Esophagus muscularis mucosa (tissue), 4 donors: Measurements from ENCODE around the gene SLC26A2. TPM values are rescaled to one million over a fixed set of nuclear protein-coding genes. Genes with fewer than 3 reads are reported as not detected.
A peak's percentile ranks its signal among the peaks of the same experiment; 100 is the strongest.

Experiments used
- DNase-seq: peaks from one replicate; pipeline ENCODE4 v3.0.0-alpha.2; 2017; ENCODE audit errors: extremely low spot score
- H3K27ac ChIP-seq, 4 donors: fragments of 200-600 bp; sonication (generic); replicated peaks in 1 of 4; 1 replicate in 3 of 4; 2 replicates in 1 of 4; pipeline ENCODE4 v1.5.1; 2016 to 2019; ENCODE audit warnings: mild to moderate bottlenecking in 1 of 4
- H3K27me3 ChIP-seq, 4 donors: fragments of 200-600 bp; sonication (generic); one replicate each; pipeline versions ENCODE4 v1.5.1 to v1.6.0; 2016 to 2019
- H3K36me3 ChIP-seq, 4 donors: fragments of 200-600 bp; sonication (generic); one replicate each; pipeline ENCODE4 v1.5.1; 2016 to 2019
- H3K4me1 ChIP-seq, 4 donors: fragments of 200-600 bp; sonication (generic); one replicate each; pipeline ENCODE4 v1.5.1; 2016 to 2019
- H3K4me3 ChIP-seq, 4 donors: fragments of 200-600 bp; sonication (generic); 1 replicate in 2 of 4; 2 replicates in 2 of 4; pipeline ENCODE4 v1.5.1; 2016 to 2019; ENCODE audit warnings: mild to moderate bottlenecking in 4 of 4, moderate library complexity in 1 of 4
- H3K9me3 ChIP-seq, 4 donors: fragments of 200-600 bp; sonication (generic); 1 replicate in 3 of 4; 2 replicates in 1 of 4; pipeline ENCODE4 v1.5.1; 2016 to 2019
- EP300 ChIP-seq: sonication (generic); formaldehyde crosslinking; IDR thresholded peaks from one replicate; pipeline ENCODE4 v1.6.1; 2017; ENCODE audit warnings: antibody characterized with exemption
- POLR2A ChIP-seq: fragments of 450-650 bp; IDR thresholded peaks from one replicate; pipeline ENCODE4 v1.6.1; 2017; ENCODE audit warnings: antibody characterized with exemption, moderate library complexity, mild to moderate bottlenecking, low read depth
- POLR2AphosphoS5 ChIP-seq, 2 donors: sonication (generic); formaldehyde crosslinking; IDR thresholded peaks; one replicate each; pipeline ENCODE4 v1.6.1; 2017; ENCODE audit warnings: antibody characterized with exemption in 2 of 2
- WGBS: methylation state at CpG from one replicate; pipeline ENCODE4 v1.1.5; 2018; 5-methylcytosine and 5-hydroxymethylcytosine counted together
- intact Hi-C: fragments of 100-400 bp; cut with DNase I; formaldehyde crosslinking; loops from one replicate; pipeline ENCODE4 v1.15.1; 2023
- total RNA-seq, 4 donors: library from RNA; depleted of rRNA; stranded (reverse); fragments of >200 nt; gene quantifications; one replicate each; pipeline versions ENCODE4 v1.1.0 to v1.2.1, GENCODE V29; 2016
- TF ChIP-seq, protein P1 (sequence below), 3 experiments: fragments of 200-600 bp in 2 of 3; fragments of 450-650 bp in 1 of 3; sonication (generic) in 2 of 3; IDR thresholded peaks; one replicate each; pipeline ENCODE4 v1.5.1; 2017 to 2019; ENCODE audit warnings: antibody characterized with exemption in 3 of 3, mild to moderate bottlenecking in 2 of 3, moderate library complexity in 1 of 3

The SLC26A2 gene
- total RNA-seq, 4 donors from 2014 or later = 7.9 to 9.2 (median 8.0) TPM

DNA sequence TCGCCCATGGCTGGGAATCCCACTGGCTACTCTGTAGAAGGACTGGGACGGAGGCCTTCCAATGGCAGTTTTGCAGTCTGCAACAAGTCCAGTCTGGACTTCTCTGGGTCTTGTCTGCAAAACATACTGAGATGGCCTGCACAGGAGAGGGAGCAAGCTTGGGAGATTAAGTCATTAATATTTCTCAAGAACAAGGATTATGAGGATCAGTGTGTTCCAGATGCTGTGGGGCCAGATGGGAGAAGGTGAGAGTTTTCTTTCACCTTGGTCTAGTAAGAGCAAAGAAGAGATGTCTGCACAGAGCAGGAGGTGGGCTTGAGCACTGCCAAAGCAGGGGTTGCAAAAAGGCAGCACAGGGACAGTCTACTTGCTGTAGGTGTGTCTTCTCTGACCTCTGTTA lies 15.9 kb upstream of the SLC26A2 start, which contains the start of gene PDE6A:
Gene PDE6A (minus strand): TSS at position 128 of the 400 bp plus-strand sequence. CDS start 120 bp downstream, at position 8.
- WGBS = 100% methylated on average over 1 of the region's 2 CpGs
- Histone ChIP-seq H3K4me3 (no peak within 1 kb of the TSS), H3K27me3 (peaks cover 0 to 4% (median 0%) of the 10 kb centered on the region in 4 donors), H3K4me1 (no peaks in the 10 kb centered on the region), H3K27ac (no peak within 1 kb of the TSS), H3K36me3 (no peaks in the 10 kb centered on the region), H3K9me3 (no peaks in the 10 kb centered on the region)
- TF ChIP-seq EP300 = no peak
- no peak for TF ChIP-seq POLR2A
- TF ChIP-seq, protein P1, sequence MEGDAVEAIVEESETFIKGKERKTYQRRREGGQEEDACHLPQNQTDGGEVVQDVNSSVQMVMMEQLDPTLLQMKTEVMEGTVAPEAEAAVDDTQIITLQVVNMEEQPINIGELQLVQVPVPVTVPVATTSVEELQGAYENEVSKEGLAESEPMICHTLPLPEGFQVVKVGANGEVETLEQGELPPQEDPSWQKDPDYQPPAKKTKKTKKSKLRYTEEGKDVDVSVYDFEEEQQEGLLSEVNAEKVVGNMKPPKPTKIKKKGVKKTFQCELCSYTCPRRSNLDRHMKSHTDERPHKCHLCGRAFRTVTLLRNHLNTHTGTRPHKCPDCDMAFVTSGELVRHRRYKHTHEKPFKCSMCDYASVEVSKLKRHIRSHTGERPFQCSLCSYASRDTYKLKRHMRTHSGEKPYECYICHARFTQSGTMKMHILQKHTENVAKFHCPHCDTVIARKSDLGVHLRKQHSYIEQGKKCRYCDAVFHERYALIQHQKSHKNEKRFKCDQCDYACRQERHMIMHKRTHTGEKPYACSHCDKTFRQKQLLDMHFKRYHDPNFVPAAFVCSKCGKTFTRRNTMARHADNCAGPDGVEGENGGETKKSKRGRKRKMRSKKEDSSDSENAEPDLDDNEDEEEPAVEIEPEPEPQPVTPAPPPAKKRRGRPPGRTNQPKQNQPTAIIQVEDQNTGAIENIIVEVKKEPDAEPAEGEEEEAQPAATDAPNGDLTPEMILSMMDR (IDR thresholded peaks at IDR 0.05) = no peak
- TF ChIP-seq POLR2AphosphoS5 (IDR thresholded peaks at IDR 0.05) = no peak
- DNase-seq = no peak
- intact Hi-C loops = no loop called here

DNA sequence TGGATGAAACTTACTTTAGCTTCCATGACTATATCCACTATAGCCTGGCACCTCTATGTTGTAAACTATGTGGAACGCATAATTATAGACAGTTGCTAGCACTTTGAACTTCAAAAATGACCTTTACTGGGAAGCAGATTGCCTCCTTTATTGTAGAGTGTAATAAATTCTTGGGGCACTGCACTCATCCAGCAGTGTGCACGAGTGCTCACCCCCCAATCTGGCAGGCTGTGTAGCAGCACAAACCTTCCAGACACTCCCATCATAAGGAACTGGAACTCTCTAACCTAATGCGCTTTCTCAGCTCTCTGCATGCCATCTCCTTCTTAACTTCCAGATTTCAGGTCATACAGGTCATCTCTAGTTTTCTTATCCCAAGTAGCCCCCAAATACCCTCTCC lies 14.4 kb upstream of the SLC26A2 start:
- Histone ChIP-seq H3K36me3 (no peaks in the 10 kb centered on the region), H3K27ac (no peak overlapping the region), H3K4me3 (no peak overlapping the region), H3K9me3 (no peaks in the 10 kb centered on the region), H3K27me3 (peaks cover 0 to 4% (median 0%) of the 10 kb centered on the region in 4 donors), H3K4me1 (no peaks in the 10 kb centered on the region)
- intact Hi-C loops = no loop called here
- TF ChIP-seq POLR2A (no peak), POLR2AphosphoS5 (IDR thresholded peaks at IDR 0.05) (no peak), EP300 (no peak)
- TF ChIP-seq, protein P1 (IDR thresholded peaks at IDR 0.05) = no peak
- DNase-seq = no peak
- 88% methylated on average over 3 of the region's 3 CpGs for WGBS

GRCh38 chr5:149948993-149949392 lies 11.6 kb upstream of the SLC26A2 start:
- Histone ChIP-seq H3K27ac (no peak overlapping the region), H3K9me3 (no peaks in the 10 kb centered on the region), H3K36me3 (no peaks in the 10 kb centered on the region), H3K27me3 (peaks cover 0 to 4% (median 0%) of the 10 kb centered on the region in 4 donors), H3K4me3 (no peak overlapping the region), H3K4me1 (no peaks in the 10 kb centered on the region)
- TF ChIP-seq POLR2A = no peak
- TF ChIP-seq EP300 = no peak
- no peak for TF ChIP-seq POLR2AphosphoS5 (IDR thresholded peaks at IDR 0.05)
- TF ChIP-seq, protein P1 (IDR thresholded peaks at IDR 0.05) = no peak
- intact Hi-C loops = no loop called here
- WGBS = 80% methylated on average over 5 of the region's 5 CpGs
- DNase-seq = no peak

GRCh38 chr5:149951138-149951749 lies 9.3 kb upstream of the SLC26A2 start:
- TF ChIP-seq EP300 = no peak
- TF ChIP-seq, protein P1 (IDR thresholded peaks at IDR 0.05) = no peak
- no peak for TF ChIP-seq POLR2AphosphoS5 (IDR thresholded peaks at IDR 0.05)
- TF ChIP-seq POLR2A = no peak
- WGBS = 75% methylated on average over 6 of the region's 6 CpGs
- Histone ChIP-seq H3K27ac (no peak overlapping the region), H3K36me3 (no peaks in the 10 kb centered on the region), H3K9me3 (no peaks in the 10 kb centered on the region), H3K4me3 (no peak overlapping the region), H3K4me1 (no peaks in the 10 kb centered on the region), H3K27me3 (peaks cover 0 to 4% (median 0%) of the 10 kb centered on the region in 4 donors)
- peak; percentile 47 for DNase-seq
- intact Hi-C loops = no loop called here
